Measurements from ENCODE around the gene BCAS1. TPM values are rescaled to one million over a fixed set of nuclear protein-coding genes. Genes with fewer than 3 reads are reported as not detected.

The BCAS1 gene
- total RNA-seq, 1 experiment from 2014 or later = 0.17 TPM

DNA sequence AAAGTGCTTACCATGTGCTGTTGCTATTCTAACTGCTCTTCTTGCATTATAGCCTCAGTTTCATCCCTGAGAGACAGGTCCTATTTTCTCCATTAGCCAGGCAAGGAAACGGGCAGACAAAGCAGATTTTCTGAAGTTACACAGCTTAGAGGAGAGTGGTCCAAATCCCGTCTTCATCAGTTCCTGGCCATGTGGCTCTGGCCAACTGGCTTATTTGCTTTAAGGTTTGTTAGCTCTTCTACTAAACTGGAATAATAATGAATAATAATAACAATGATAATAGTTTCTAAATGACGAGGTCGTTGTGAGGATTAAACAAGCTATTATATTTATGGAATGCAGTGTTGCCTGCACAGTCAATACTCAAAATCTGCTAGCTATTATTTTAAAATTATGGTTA lies 35.8 kb upstream of the BCAS1 start:
- TF ChIP-seq, protein P1, sequence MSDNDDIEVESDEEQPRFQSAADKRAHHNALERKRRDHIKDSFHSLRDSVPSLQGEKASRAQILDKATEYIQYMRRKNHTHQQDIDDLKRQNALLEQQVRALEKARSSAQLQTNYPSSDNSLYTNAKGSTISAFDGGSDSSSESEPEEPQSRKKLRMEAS (IDR thresholded peaks at IDR 0.05) = 0 out of 2 replicates have a peak, but pooled peaks have one; percentile 21
- no peak for TF ChIP-seq SIN3A (IDR thresholded peaks at IDR 0.05; ENCODE audit: low read depth)
- RAD21 ChIA-PET (ENCODE audit: low non-redundant PET in 1 of 2, low total read pairs in 2 of 2, uncharacterized antibody in 2 of 2, unreplicated experiment in 2 of 2) = no interaction called here
- no peak for DNase-seq (ENCODE audit: low read depth, low spot score)
- no peaks in the 10 kb centered on the region for H3K9me2 ChIP-seq (ENCODE audit: insufficient read depth)
- CTCF ChIA-PET = interaction anchor here (0.7 to 3.8 kb wide), 9 partner anchors 9 to 102 kb away, joined by 3 to 17 read pairs (median 4); partner anchors contain the start of gene PFDN4
- H3K4me1 ChIP-seq (ENCODE audit: control insufficient read depth in 1 of 2, insufficient read depth in 2 of 2, low read length in 2 of 2) = peaks cover 32 to 54% of the 10 kb centered on the region in 2 experiments
- POLR2A ChIA-PET = interaction anchor here (1.1 kb wide), 1 partner anchor 69 kb away, joined by 3 read pairs; no protein-coding TSS in a partner anchor
- no peaks in the 10 kb centered on the region for H3K9me3 ChIP-seq (ENCODE audit: control insufficient read depth in 1 of 2, insufficient read depth in 1 of 2, low read depth in 1 of 2, low read length in 2 of 2)
- H3K27me3 ChIP-seq (ENCODE audit: insufficient read depth, low read length) = no peaks in the 10 kb centered on the region
- H3K9ac ChIP-seq (ENCODE audit: low read length) = no peak overlapping the region
- no peaks in the 10 kb centered on the region for H3K79me2 ChIP-seq (ENCODE audit: insufficient read depth, low read length)
- no peak overlapping the region for H3K4me2 ChIP-seq (ENCODE audit: low read length)
- intact Hi-C loops (cut with micrococcal nuclease) = no loop called here
- H3K36me3 ChIP-seq (ENCODE audit: control insufficient read depth in 1 of 2, insufficient read depth in 2 of 2, low read length in 2 of 2) = no peaks in the 10 kb centered on the region
- H3K27ac ChIP-seq (ENCODE audit: low read depth, low read length) = no peak overlapping the region
- H4K20me1 ChIP-seq (ENCODE audit: insufficient read depth) = no peaks in the 10 kb centered on the region
- ATAC-seq = no peak
- H3K4me3 ChIP-seq (replicated peaks in 1 of 2; ENCODE audit: low read depth in 1 of 2, low read length in 2 of 2) = no peak overlapping the region
- no TSS peak for BruUV-seq (replicated peaks)
- peak overlapping the region; percentile 33 for H2AFZ ChIP-seq (ENCODE audit: low read depth, low read length, poor library complexity, severe bottlenecking)

DNA sequence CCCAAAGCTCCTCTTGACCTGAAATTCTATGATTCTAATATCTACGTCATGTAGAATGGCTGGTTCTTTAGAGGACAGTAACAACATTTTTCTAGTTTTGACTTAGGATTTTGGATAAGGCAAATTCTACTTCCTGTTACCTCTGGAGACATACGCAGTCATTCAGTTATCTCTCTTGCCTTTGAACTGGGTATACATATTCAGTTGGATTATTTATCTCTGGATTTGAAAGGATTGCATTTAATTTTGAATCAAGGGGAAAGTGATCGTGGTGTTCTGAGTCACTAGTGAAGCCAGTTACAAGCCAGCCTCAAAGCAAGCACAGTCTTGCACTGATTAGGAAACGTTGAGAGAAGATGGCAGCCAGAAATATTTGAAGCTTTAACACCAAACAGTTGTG lies 35.3 kb upstream of the BCAS1 start:
- H3K9me3 ChIP-seq (ENCODE audit: control insufficient read depth in 1 of 2, insufficient read depth in 1 of 2, low read depth in 1 of 2, low read length in 2 of 2) = no peaks in the 10 kb centered on the region
- H3K9me2 ChIP-seq (ENCODE audit: insufficient read depth) = no peaks in the 10 kb centered on the region
- intact Hi-C loops (cut with micrococcal nuclease) = no loop called here
- no peaks in the 10 kb centered on the region for H3K36me3 ChIP-seq (ENCODE audit: control insufficient read depth in 1 of 2, insufficient read depth in 2 of 2, low read length in 2 of 2)
- no peak for DNase-seq (ENCODE audit: low read depth, low spot score)
- H3K27me3 ChIP-seq (ENCODE audit: insufficient read depth, low read length) = no peaks in the 10 kb centered on the region
- H3K4me3 ChIP-seq (replicated peaks in 1 of 2; ENCODE audit: low read depth in 1 of 2, low read length in 2 of 2) = no peak overlapping the region
- H4K20me1 ChIP-seq (ENCODE audit: insufficient read depth) = no peaks in the 10 kb centered on the region
- ATAC-seq = no peak
- peak overlapping the region; percentile 33 for H2AFZ ChIP-seq (ENCODE audit: low read depth, low read length, poor library complexity, severe bottlenecking)
- H3K4me1 ChIP-seq (ENCODE audit: control insufficient read depth in 1 of 2, insufficient read depth in 2 of 2, low read length in 2 of 2) = peaks cover 32 to 54% of the 10 kb centered on the region in 2 experiments
- CTCF ChIA-PET = interaction anchor here (0.7 to 13.2 kb wide), 10 partner anchors 9 to 102 kb away, joined by 3 to 162 read pairs (median 6); partner anchors contain the start of gene PFDN4
- no peak for TF ChIP-seq REST (IDR thresholded peaks at IDR 0.05; ENCODE audit: low read depth)
- H3K27ac ChIP-seq (ENCODE audit: low read depth, low read length) = no peak overlapping the region
- H3K79me2 ChIP-seq (ENCODE audit: insufficient read depth, low read length) = no peaks in the 10 kb centered on the region
- RAD21 ChIA-PET (ENCODE audit: low non-redundant PET in 1 of 2, low total read pairs in 2 of 2, uncharacterized antibody in 2 of 2, unreplicated experiment in 2 of 2) = no interaction called here
- POLR2A ChIA-PET = interaction anchor here (1.6 kb wide), 1 partner anchor 70 kb away, joined by 3 read pairs; no protein-coding TSS in a partner anchor
- H3K9ac ChIP-seq (ENCODE audit: low read length) = no peak overlapping the region
- H3K4me2 ChIP-seq (ENCODE audit: low read length) = no peak overlapping the region
- no TSS peak for BruUV-seq (replicated peaks)
